Pancreas (tissue), 10 donors: Measurements from ENCODE around the gene CHRNE. TPM values are rescaled to one million over a fixed set of nuclear protein-coding genes. Genes with fewer than 3 reads are reported as not detected.
A peak's percentile ranks its signal among the peaks of the same experiment; 100 is the strongest.

Experiments
- ATAC-seq, 4 donors: fragments of 200-7000 bp; cut with Tn5 transposase; one replicate each; pipeline versions ENCODE4 v1.8.0 to v1.9.1; 2020; ENCODE audit warnings: mild to moderate bottlenecking in 4 of 4, moderate library complexity in 4 of 4
- DNase-seq, 6 donors: peaks; one replicate each; pipeline ENCODE4 v3.0.0-alpha.2; 2020
- FAIRE-seq: peaks from 2 replicates; lab custom pipeline; 2012; peaks lifted over from hg19 to GRCh38; lab: Jason Lieb, UNC
- H3K27ac ChIP-seq, 4 donors: fragments of 200-600 bp; sonication (generic); 1 replicate in 3 of 4; 2 replicates in 1 of 4; pipeline versions ENCODE4 v1.5.0 to v1.8.0; 2020
- H3K27me3 ChIP-seq, 4 donors: fragments of 200-600 bp; one replicate each; pipeline ENCODE4 v1.8.0; 2021
- H3K36me3 ChIP-seq, 3 donors: fragments of 200-600 bp; sonication (generic) in 1 of 3; one replicate each; pipeline versions ENCODE4 v1.5.0 to v1.8.0; 2020 to 2021
- H3K4me1 ChIP-seq, 3 donors: fragments of 200-600 bp; one replicate each; pipeline ENCODE4 v1.8.0; 2021
- H3K4me3 ChIP-seq, 4 donors: fragments of 200-600 bp; sonication (generic) in 2 of 4; one replicate each; pipeline versions ENCODE4 v1.5.0 to v1.8.0; 2020 to 2021
- H3K9me3 ChIP-seq, 4 donors: fragments of 200-600 bp; one replicate each; pipeline ENCODE4 v1.8.0; 2021
- CTCF ChIP-seq, 4 donors: fragments of 200-600 bp; sonication (generic) in 3 of 4; IDR thresholded peaks; one replicate each; pipeline versions ENCODE4 v1.5.0 to v1.8.0; 2021; ENCODE audit warnings: antibody characterized with exemption in 4 of 4
- WGBS, 2 donors: extraction: QIAGEN DNeasy Blood & Tissue Kit; methylation state at CpG; one replicate each; pipeline ENCODE4 v1.1.7; 2013; 5-methylcytosine and 5-hydroxymethylcytosine counted together
- intact Hi-C, 3 donors: fragments of 100-400 bp; cut with DNase I; formaldehyde crosslinking; loops; one replicate each; pipeline versions ENCODE4 v1.11.1 to v1.14.2; 2022
- polyA plus RNA-seq, 2 donors: library from polyadenylated mRNA; stranded (reverse); fragments of 200-250 nt; gene quantifications; one replicate each; pipeline ENCODE4 v1.2.3, GENCODE V29; 2013
- total RNA-seq, 6 donors: library from RNA; stranded (reverse); fragmentation: NEBNext Ultra II Directional in 4 of 6; extraction: Animal tissue kit (Norgen Biotek cat#: 25700) in 4 of 6; gene quantifications; one replicate each; pipeline versions ENCODE4 v1.2.1 to v1.2.4, GENCODE V29; 2021 to 2023
- donor health status: healthy with polysubstance abuse.
- donor health status: DM: no; HTN: no; CAD: no; lungs with moderate emphysema.
- donor health status: DM: no; HTN: no; CAD: no.
- donor health status: control.
- donor health status: control.
- donor health status: Bipolar disorder and iron deficiency.
- donor health status: DM: yes; HTN: yes; CAD: no.
- donor health status: DM: no; HTN: no; CAD: no.
- donor health status: DM: no; HTN: no; CAD: no.
- donor health status: DM: yes; HTN: yes; CAD: no.

The CHRNE gene
- total and polyA plus RNA-seq, 8 donors, result 0.76 to 2.0 (median 1.3) TPM

- no peaks in the 10 kb centered on the region for H3K9me3 ChIP-seq
- peak overlapping the region; percentile 73 to 91 (median 89) for H3K27ac ChIP-seq
- ATAC-seq (peak; percentile 74 to 85 (median 82)), DNase-seq (peak in 3 of 6 donors; percentile 80 to 87 (median 85)), FAIRE-seq (no peak)
- no peaks in the 10 kb centered on the region for H3K27me3 ChIP-seq
- intact Hi-C loops, result no loop called here
- peaks cover 0 to 26% (median 7%) of the 10 kb centered on the region in 3 donors for H3K36me3 ChIP-seq
- H3K4me3 ChIP-seq, result peak overlapping the region; percentile 52 to 97 (median 80)
- TF ChIP-seq CTCF (IDR thresholded peaks at IDR 0.05), result no peak
- WGBS, 2 donors, result 1% methylated on average over 29 of the region's 29 CpGs
- peaks cover 5 to 32% (median 21%) of the 10 kb centered on the region in 3 donors for H3K4me1 ChIP-seq
These were observed 37.8 kb upstream of the CHRNE start for GRCh38 chr17:4940555-4941318.

- H3K36me3 ChIP-seq, result peaks cover 0 to 26% (median 7%) of the 10 kb centered on the region in 3 donors
- WGBS, 2 donors, result 0% methylated on average over 72 of the region's 72 CpGs
- peaks cover 5 to 25% (median 16%) of the 10 kb centered on the region in 3 donors for H3K4me1 ChIP-seq
These were observed 37.1 kb upstream of the CHRNE start, which contains the start of the genes RNF167 and SLC25A11 for GRCh38 chr17:4939796-4940554. RNF167 (plus strand) TSS chr17:4940268; CDS start chr17:4940910, 642 bp downstream. SLC25A11 (minus strand) TSS chr17:4940046; CDS start chr17:4939910, 136 bp downstream.

GRCh38 chr17:4939546-4939795 is 36.6 kb upstream of the CHRNE start:
- no peak for ATAC-seq
- Histone ChIP-seq H3K4me3 (peak overlapping the region; percentile 52 to 97 (median 80)), H3K9me3 (no peaks in the 10 kb centered on the region), H3K27ac (peak overlapping the region; percentile 73 to 91 (median 89)), H3K36me3 (peaks cover 0 to 22% (median 7%) of the 10 kb centered on the region in 3 donors), H3K27me3 (no peaks in the 10 kb centered on the region), H3K4me1 (peaks cover 5 to 20% (median 15%) of the 10 kb centered on the region in 3 donors)
- TF ChIP-seq CTCF (IDR thresholded peaks at IDR 0.05), result no peak
- intact Hi-C loops, result loop anchor here in 1 of 3 donors (10.0 kb wide), 1 partner anchor 45 kb away; the partner anchor contains the start of gene CAMTA2
- DNase-seq, result peak in 3 of 6 donors; percentile 62 to 82 (median 67)
- FAIRE-seq, result no peak
- 0 to 1% methylated on average over 14 to 16 of the region's 16 CpGs for WGBS, 2 donors

More at GRCh38 chr17:4939796-4940554, 37.1 kb upstream of the CHRNE start, which contains the start of the genes RNF167 and SLC25A11:
- peak within 1 kb of the TSS; percentile 52 to 97 (median 80) for H3K4me3 ChIP-seq
- intact Hi-C loops, result loop anchor here in 1 of 3 donors (10.0 kb wide), 1 partner anchor 45 kb away; the partner anchor contains the start of gene CAMTA2
- FAIRE-seq, result peak; percentile 75
- H3K27me3 ChIP-seq, result no peaks in the 10 kb centered on the region
- ATAC-seq, result peak; percentile 88 to 93 (median 92)
- H3K9me3 ChIP-seq, result no peaks in the 10 kb centered on the region
- peak; percentile 92 to 97 (median 94) for DNase-seq
- H3K27ac ChIP-seq, result peak within 1 kb of the TSS; percentile 73 to 91 (median 89)
- no peak for TF ChIP-seq CTCF (IDR thresholded peaks at IDR 0.05)

- intact Hi-C loops, result loop anchor here in 1 of 3 donors (10.0 kb wide), 1 partner anchor 46 kb away; the partner anchor contains the start of gene CAMTA2
- FAIRE-seq (no peak), DNase-seq (peak in 2 of 6 donors; percentile 25 to 50), ATAC-seq (no peak)
- H3K4me3 ChIP-seq, result peak overlapping the region; percentile 52 to 97 (median 80)
- no peaks in the 10 kb centered on the region for H3K27me3 ChIP-seq
- WGBS, 2 donors, result 52 to 54% methylated on average over 19 of the region's 19 CpGs
- H3K4me1 ChIP-seq, result peaks cover 5 to 23% (median 15%) of the 10 kb centered on the region in 3 donors
- H3K27ac ChIP-seq, result peak overlapping the region; percentile 73 to 91 (median 89)
- TF ChIP-seq CTCF (IDR thresholded peaks at IDR 0.05), result no peak
- no peaks in the 10 kb centered on the region for H3K9me3 ChIP-seq
- peaks cover 0 to 18% (median 7%) of the 10 kb centered on the region in 3 donors for H3K36me3 ChIP-seq
These were observed 36.0 kb upstream of the CHRNE start for GRCh38 chr17:4938688-4939545.
